ENCODE results near the gene SRPX.

DNA sequence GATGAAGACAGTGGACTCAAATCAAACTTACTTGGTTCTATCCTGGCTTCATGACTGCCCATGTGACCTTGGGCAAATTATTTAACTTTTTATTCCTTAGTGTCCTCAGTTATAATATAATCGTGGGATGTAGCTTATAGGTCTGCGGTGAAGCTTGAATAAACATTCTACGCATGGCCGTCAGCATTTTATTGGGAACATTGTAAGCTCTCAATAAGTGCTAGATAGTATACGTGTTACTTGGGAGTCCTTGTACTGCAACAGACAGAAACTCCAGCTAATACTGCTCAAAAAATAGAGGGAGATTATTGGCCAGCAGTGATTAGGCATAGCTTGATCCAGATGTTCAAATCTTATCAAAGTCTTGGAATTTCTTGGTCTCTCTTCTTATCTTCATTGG lies 109.5 kb downstream of the SRPX start:
- TF ChIP-seq CTCF (IDR thresholded peaks at IDR 0.05; ENCODE audit: insufficient read depth, low read length, poor library complexity, severe bottlenecking) (no peak), EZH2phosphoT487 (conservative IDR thresholded peaks at IDR 0.05; ENCODE audit: low read length) (no peak)
